ENCODE data around the gene NMNAT1.
"Not testable (repeated sequence)": the region's sequence is repeated elsewhere in the genome, so short reads cannot be mapped to it uniquely, and the experiment has no call there.

Gene NMNAT1

GRCh38 chr1:9922342-9922741 lies 20.9 kb upstream of the NMNAT1 start:
- DNase-seq: no peak

GRCh38 chr1:9927259-9927658 lies 16.0 kb upstream of the NMNAT1 start:
- DNase-seq: no peak

GRCh38 chr1:9929431-9930385 lies 13.6 kb upstream of the NMNAT1 start:
- DNase-seq: no peak

- peak; percentile 2 to 60 for DNase-seq
Measured at GRCh38 chr1:9942399-9942938, 806 bp upstream of the NMNAT1 start.

GRCh38 chr1:9946315-9946714 lies 3.0 kb downstream of the NMNAT1 start:
- no peak for DNase-seq

- no peak for DNase-seq
Measured at GRCh38 chr1:9957726-9958125, 14.5 kb downstream of the NMNAT1 start.

GRCh38 chr1:9960011-9960410 lies 16.7 kb downstream of the NMNAT1 start:
- no peak for DNase-seq

GRCh38 chr1:9960706-9961562 lies 17.7 kb downstream of the NMNAT1 start:
- DNase-seq: peak in 1 of 2 donors; percentile 33

GRCh38 chr1:9984253-9984652 lies 41.0 kb downstream of the NMNAT1 start:
- DNase-seq: no peak

- no peak for DNase-seq
Measured at GRCh38 chr1:9985001-9985400, 41.7 kb downstream of the NMNAT1 start.

GRCh38 chr1:9989773-9990172 lies 46.5 kb downstream of the NMNAT1 start:
- DNase-seq: no peak

- peak in 1 of 2 donors; percentile 6 for DNase-seq
Measured at GRCh38 chr1:9990944-9991343, 47.7 kb downstream of the NMNAT1 start.

- DNase-seq: no peak
Measured at GRCh38 chr1:9992910-9993309, 49.6 kb downstream of the NMNAT1 start.

GRCh38 chr1:9993561-9994075 lies 50.3 kb downstream of the NMNAT1 start:
- no peak for DNase-seq

- peak in 1 of 2 donors; percentile 14 for DNase-seq
Measured at GRCh38 chr1:9996624-9997582, 53.6 kb downstream of the NMNAT1 start, which contains the start of gene RBP7. TSS of gene RBP7 (plus strand) at chr1:9997228. CDS start at chr1:9997259, 31 bp downstream.

GRCh38 chr1:10001016-10001665 lies 57.9 kb downstream of the NMNAT1 start:
- DNase-seq: no peak

GRCh38 chr1:10005248-10005647 lies 62.0 kb downstream of the NMNAT1 start:
- DNase-seq: not testable (repeated sequence)

GRCh38 chr1:10007169-10007568 lies 63.9 kb downstream of the NMNAT1 start:
- no peak for DNase-seq

GRCh38 chr1:10014016-10014415 lies 70.7 kb downstream of the NMNAT1 start:
- no peak for DNase-seq

GRCh38 chr1:10019561-10019960 lies 76.3 kb downstream of the NMNAT1 start:
- DNase-seq: no peak

GRCh38 chr1:10020086-10020485 lies 76.8 kb downstream of the NMNAT1 start:
- DNase-seq: no peak
